Stimulated activated CD4-positive, alpha-beta T cell treated with anti-CD3 and anti-CD28 coated beads, Interleukin-2, amount 100 ng/mL, for 4 hours (primary cell): Measurements from ENCODE around the gene CCKAR.
"Not testable (repeated sequence)": the region's sequence is repeated elsewhere in the genome, so short reads cannot be mapped to it uniquely, and the experiment has no call there.

ENCODE experiments used
- DNase-seq: peaks from one replicate; pipeline ENCODE4 v3.0.0-alpha.2; 2020; ENCODE audit warnings: low read depth

CCKAR gene

GRCh38 chr4:26490111-26490959, at the start of gene CCKAR:
Gene CCKAR, minus strand, starts transcription at chr4:26490484. Its CDS starts 217 bp downstream, at chr4:26490267.
- DNase-seq: no peak

GRCh38 chr4:26533685-26534084, 43.4 kb upstream of the CCKAR start:
- no peak for DNase-seq

GRCh38 chr4:26531491-26532116, 41.3 kb upstream of the CCKAR start:
- DNase-seq: no peak

- no peak for DNase-seq
These were observed 39.8 kb upstream of the CCKAR start for GRCh38 chr4:26530099-26530498.

GRCh38 chr4:26529479-26529878, 39.2 kb upstream of the CCKAR start:
- no peak for DNase-seq

GRCh38 chr4:26525771-26526150, 35.5 kb upstream of the CCKAR start:
- DNase-seq: no peak

GRCh38 chr4:26525136-26525770, 35.0 kb upstream of the CCKAR start:
- DNase-seq: no peak

GRCh38 chr4:26524011-26524410, 33.7 kb upstream of the CCKAR start:
- DNase-seq: no peak

- DNase-seq: no peak
These were observed 32.2 kb upstream of the CCKAR start for GRCh38 chr4:26522478-26522877.

- DNase-seq: no peak
These were observed 30.6 kb upstream of the CCKAR start for GRCh38 chr4:26520728-26521450.

GRCh38 chr4:26515936-26516335, 25.7 kb upstream of the CCKAR start:
- no peak for DNase-seq

GRCh38 chr4:26510334-26510964, 20.2 kb upstream of the CCKAR start:
- no peak for DNase-seq

- no peak for DNase-seq
These were observed 19.5 kb upstream of the CCKAR start for GRCh38 chr4:26509681-26510333.

GRCh38 chr4:26507286-26507685, 17.0 kb upstream of the CCKAR start:
- DNase-seq: no peak

GRCh38 chr4:26503844-26504243, 13.6 kb upstream of the CCKAR start:
- DNase-seq: no peak

GRCh38 chr4:26503427-26503826, 13.1 kb upstream of the CCKAR start:
- DNase-seq: no peak

GRCh38 chr4:26500565-26500999, 10.3 kb upstream of the CCKAR start:
- not testable (repeated sequence) for DNase-seq

GRCh38 chr4:26496207-26496783, 6.0 kb upstream of the CCKAR start:
- DNase-seq: no peak

- DNase-seq: no peak
These were observed 3.2 kb upstream of the CCKAR start for GRCh38 chr4:26493461-26493860.

- DNase-seq: no peak
These were observed 1.3 kb upstream of the CCKAR start for GRCh38 chr4:26491449-26492170.
